GM21447 (cell line): ENCODE data around the gene NLRP7.
"Not testable (repeated sequence)": the region's sequence is repeated elsewhere in the genome, so short reads cannot be mapped to it uniquely, and the experiment has no call there.

Experiments
- ATAC-seq: cut with Tn5 transposase; IDR thresholded peaks from one replicate; pipeline ENCODE4 v1.9.1; 2021; ENCODE audit not compliant: unreplicated experiment

Gene NLRP7

DNA sequence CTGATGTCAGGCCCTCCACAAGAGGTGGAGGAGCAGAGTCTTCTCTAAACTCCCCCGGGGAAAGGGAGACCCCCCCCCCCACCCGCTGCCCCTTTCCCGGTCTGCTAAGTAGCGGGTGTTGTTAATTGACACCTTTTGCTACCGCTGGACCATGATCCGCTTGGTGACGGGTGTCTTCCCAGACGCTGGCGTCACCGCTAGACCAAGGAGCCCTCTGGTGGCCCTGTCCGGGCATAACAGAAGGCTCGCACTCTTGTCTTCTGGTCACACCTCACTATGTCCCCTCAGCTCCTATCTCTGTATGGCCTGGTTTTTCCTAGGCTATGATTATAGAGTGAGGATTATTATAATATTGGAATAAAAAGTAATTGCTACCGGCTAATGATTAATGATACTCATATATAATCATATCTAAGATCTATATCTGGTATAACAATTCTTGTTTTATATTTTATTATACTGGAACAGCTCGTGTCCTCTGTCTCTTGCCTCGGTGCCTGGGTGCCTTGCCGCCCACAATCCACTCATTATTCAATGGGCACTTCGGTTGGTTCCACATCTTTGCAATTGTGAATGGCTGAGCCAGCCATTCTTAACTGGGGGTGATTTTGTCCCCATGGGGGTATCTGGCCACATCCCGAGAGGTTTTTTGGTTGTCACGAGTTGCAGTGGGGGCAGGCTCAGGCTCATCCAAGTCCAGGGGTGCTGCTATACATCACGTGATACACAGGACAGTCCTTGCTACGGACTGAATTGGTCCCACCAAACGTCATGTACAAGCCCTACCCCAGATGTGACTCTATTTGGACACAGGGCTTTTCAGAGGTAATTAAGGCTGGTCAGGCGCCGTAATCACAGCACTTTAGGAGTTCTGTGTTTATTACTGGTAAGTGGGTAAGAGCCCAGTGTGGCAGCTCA, 27.4 kb downstream of the NLRP7 start:
- ATAC-seq: not testable (repeated sequence)

- ATAC-seq: no peak
Observed at GRCh38 chr19:54918499-54918898, 28.8 kb downstream of the NLRP7 start.

DNA sequence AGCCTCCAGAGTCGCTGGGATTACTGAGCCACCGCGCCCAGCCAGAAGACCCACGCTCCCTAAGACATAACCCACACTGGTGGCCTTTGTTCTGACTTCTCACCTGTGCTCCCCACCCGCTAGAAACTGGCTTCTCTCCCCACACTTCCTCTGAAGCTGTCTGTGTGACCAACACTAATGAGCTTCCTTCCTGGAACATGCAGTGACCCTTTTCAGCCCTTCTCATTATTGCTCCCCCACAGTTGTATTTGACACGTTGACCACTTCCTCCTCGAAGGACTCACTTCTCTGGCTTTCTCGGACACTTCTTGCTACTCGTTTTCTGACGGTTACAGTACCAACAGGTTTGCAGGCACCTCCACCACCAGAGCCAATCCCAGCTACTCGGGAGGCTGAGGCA, 30.5 kb downstream of the NLRP7 start:
- no peak for ATAC-seq

DNA sequence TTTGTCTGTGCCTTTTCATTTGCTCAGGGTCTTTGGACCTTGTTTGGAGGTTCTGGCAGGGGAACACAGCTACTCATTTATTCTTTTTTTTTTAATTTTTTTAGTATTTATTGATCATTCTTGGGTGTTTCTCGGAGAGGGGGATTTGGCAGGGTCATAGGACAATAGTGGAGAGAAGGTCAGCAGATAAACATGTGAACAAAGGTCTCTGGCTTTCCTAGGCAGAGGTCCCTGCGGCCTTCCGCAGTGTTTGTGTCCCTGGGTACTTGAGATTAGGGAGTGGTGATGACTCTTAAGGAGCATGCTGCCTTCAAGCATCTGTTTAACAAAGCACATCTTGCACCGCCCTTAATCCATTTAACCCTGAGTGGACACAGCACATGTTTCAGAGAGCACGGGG, 39.4 kb downstream of the NLRP7 start:
- ATAC-seq: not testable (repeated sequence)

- no peak for ATAC-seq
Observed at GRCh38 chr19:54906819-54907218, 40.5 kb downstream of the NLRP7 start.

DNA sequence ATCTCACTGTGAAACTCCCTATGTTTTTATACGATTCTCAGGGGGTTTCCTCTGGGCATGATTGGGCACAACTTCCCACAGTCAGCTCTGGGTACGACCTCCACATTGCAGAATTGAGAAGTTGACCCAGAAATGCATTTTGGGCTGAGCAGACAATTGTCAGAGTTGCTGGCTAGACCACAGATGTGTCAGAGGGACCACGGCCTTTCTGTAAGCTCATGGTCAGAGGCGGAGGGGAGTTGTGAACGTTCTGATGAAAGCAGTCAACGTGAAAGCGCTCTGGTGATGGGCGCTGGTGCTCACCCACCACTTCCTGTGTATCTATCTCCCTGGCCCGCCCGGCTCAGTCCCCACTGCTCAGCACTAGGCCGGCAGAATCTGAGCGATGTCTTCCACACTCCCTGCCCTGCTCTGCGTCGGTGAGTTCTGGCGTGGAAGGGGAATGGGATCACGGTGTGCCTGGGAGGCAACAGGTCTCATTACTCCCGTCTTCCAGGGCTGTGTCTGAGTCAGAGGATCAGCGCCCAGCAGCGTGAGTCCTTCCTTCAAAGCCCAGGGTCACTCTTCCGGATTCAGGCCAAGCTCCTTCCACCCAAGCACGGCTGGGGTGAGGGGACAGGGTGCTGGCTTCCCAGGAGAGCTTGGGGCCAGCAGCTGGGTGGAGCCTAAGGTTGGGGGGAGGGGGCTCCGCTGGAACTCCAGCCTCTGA, 41.4 kb downstream of the NLRP7 start, which contains the start of gene NCR1:
Gene NCR1 (plus strand): TSS at position 346 of the 709 bp plus-strand sequence. CDS start 40 bp downstream, at position 386.
- ATAC-seq: no peak

DNA sequence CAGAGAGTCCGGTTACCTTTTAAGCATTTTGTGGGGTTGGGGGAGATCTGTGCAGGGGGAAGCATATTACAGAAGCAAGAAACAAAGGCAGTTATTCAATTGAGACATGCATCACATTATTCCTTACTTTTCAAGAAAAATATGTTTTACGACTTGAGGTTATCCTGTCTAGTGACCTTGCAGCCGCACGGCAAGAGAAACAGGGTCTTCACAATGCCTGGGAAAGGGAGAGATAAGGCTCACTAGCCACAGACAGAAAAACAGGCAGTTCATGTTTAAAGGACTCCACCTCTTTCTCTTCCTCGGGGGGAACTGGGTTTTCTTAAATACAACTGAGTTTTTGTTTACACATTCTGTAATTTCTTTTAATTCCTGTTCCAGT, 41.9 kb downstream of the NLRP7 start:
- ATAC-seq: no peak

GRCh38 chr19:54904261-54904660, 43.1 kb downstream of the NLRP7 start:
- ATAC-seq: not testable (repeated sequence)

DNA sequence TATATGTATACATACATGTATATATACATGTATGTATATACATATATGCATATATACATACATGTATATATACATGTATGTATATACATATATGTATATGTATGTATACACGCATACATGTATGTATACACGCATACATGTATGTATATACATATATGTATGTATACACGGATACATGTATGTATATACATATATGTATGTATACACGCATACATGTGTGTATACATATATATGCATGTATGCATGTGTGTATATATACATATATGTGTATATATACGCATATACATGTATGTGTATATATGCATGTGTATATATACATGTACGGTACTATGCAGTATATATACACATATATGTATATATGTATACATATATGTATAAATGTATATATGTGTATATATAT, 44.0 kb downstream of the NLRP7 start:
- no peak for ATAC-seq

DNA sequence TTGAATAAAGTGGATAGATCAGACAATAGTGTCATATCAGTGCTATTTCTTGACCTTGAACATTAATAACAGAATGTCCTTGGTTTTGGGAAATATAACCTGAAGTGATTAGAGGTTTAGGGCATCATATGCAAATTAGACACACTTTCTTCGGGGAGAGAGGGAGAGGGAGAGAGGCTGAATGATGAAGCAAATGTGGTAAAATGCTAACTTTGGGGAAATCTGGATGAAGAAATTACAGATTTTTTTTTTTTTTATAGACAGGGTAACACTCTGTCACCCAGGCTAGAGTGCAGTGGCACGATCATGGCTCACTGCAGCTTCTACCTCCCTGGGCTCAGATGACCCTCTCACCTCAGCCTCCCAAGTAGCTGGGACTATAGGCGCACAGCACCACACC, 45.3 kb downstream of the NLRP7 start:
- no peak for ATAC-seq

DNA sequence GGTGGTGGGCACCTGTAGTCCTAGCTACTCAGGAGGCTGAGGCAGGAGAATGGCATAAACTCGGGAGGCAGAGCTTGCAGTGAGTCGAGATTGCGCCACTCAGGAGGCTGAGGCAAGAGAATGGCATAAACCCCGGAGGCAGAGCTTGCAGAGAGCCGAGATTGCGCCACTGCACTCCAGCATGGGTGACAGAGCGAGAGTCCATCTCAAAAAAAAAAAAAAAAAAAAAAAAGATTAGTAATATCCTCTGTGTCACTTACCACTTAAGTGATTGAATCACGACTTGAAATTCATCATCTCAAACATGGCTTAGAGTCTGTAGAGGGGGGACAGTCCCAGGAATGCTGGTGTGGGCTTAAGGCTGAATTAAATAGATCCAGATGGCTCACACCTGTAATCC, 46.2 kb downstream of the NLRP7 start:
- not testable (repeated sequence) for ATAC-seq

- ATAC-seq: not testable (repeated sequence)
Observed at GRCh38 chr19:54899646-54900045, 47.7 kb downstream of the NLRP7 start.

- not testable (repeated sequence) for ATAC-seq
Observed at GRCh38 chr19:54898685-54899084, 48.6 kb downstream of the NLRP7 start.

GRCh38 chr19:54896036-54896435, 51.3 kb downstream of the NLRP7 start:
- ATAC-seq: no peak

GRCh38 chr19:54894106-54894505, 53.2 kb downstream of the NLRP7 start:
- not testable (repeated sequence) for ATAC-seq

DNA sequence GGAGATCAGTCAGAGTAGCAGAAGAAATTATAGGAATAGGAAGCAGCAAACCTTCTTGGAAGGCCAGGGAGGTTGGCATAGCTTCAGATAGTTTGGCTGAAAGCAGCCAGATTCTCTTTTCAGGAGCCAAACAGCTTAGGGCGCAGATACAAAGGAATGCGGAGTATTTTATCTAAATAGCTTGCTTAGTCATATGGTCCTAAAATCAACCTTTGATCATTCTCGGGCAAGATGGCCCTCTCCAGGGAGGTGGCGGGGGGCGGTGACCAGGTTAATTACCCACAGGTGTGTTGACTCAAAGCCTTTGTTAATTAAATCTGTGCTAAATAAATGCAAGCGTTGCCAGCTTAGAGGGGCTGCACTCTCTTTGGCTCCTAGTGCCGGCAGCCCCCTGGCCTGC, 53.9 kb downstream of the NLRP7 start:
- no peak for ATAC-seq

GRCh38 chr19:54889566-54889965, 57.8 kb downstream of the NLRP7 start:
- ATAC-seq: no peak

GRCh38 chr19:54888239-54888638, 59.1 kb downstream of the NLRP7 start:
- no peak for ATAC-seq

DNA sequence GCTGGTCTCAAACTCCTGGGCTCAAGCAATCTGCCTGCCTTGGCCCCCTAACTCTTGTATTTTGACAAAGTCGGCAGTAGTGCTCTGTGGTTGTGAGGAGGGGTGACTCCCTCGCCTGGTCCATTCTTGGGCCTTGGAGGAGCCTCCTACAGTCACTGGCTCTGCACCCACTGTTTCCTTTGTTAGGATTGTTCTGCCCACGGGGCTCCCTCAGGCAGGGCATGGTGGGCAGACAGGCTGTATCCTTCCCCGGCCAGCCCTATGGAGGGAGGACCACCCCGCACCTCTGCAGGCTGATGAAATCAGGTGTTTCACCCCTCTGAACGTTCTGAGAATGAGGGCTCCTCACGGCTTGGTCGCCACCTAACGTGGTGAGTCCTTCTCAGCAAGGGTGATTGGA, 64.1 kb downstream of the NLRP7 start:
- no peak for ATAC-seq

DNA sequence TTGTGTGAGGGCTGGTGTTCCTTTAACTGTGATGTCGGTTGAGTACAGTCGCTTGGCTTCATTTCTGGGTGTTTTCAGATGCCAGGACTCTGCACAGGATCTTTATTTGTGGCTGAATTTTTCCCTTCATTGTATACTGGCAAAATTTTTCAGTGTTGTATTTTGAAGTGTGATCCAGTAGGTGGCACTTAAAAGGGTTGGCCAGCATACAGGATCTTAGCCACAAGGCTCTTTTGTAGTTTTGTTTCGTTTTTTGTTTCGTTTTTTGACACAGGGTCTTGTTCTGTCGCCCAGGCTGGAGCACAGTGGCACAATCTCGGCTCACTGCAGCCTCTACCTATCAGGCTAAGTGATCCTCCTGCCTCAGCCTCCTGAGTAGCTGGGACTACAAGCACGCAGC, 64.6 kb downstream of the NLRP7 start:
- ATAC-seq: no peak

- no peak for ATAC-seq
Observed at GRCh38 chr19:54881884-54882283, 65.4 kb downstream of the NLRP7 start.

DNA sequence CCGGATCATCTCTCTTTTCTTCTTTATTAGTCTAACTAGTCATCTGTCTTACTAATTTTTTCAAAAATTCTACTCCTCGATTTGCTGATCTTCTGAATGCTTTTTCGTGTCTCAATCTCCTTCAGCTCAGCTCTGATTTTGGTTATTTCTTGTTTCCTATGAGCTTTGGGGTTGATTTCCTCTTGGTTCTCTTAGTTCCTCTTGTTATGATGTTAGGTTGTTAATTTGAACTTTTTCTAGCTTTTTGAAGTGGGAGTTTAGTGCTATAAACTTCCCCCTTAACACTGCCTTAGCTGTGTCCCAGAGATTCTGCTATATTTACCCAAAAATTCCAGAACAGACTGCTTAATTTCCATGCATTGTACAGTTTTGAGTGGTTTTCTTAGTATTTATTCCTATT, 69.9 kb downstream of the NLRP7 start:
- ATAC-seq: no peak
